Brain microvascular endothelial cell (primary cell): ENCODE data around the gene KIF13A.

Source experiments
- DNase-seq: peaks from one replicate; pipeline ENCODE4 v3.0.0-alpha.2; 2020
- H3K27ac ChIP-seq: fragments of 250-450 bp; sonication (Bioruptor Pico); 2 replicates; pipeline ENCODE4 v1.5.1; 2020; ENCODE audit warnings: mild to moderate bottlenecking, moderate library complexity
- H3K27me3 ChIP-seq: fragments of 250-450 bp; sonication (Bioruptor Pico); replicated peaks from 2 replicates; pipeline ENCODE4 v1.5.1; 2020; ENCODE audit warnings: mild to moderate bottlenecking
- H3K36me3 ChIP-seq: fragments of 250-450 bp; sonication (Bioruptor Pico); replicated peaks from 2 replicates; pipeline ENCODE4 v1.5.1; 2020; ENCODE audit warnings: mild to moderate bottlenecking
- H3K4me3 ChIP-seq: 2 replicates; pipeline ENCODE4 v1.5.1; 2011; ENCODE audit warnings: low read depth, mild to moderate bottlenecking, control low read depth, low read length, moderate library complexity
- in situ Hi-C: cut with HindIII; loops from 2 replicates; pipeline ENCODE4 v1.10.0; 2017; ENCODE audit warnings: low sequenced_read_pairs, low pct_ligation_motif_present
- TF ChIP-seq, protein P1 (sequence below): IDR thresholded peaks from 2 replicates; pipeline ENCODE4 v1.5.1; 2011; ENCODE audit warnings: low read depth, mild to moderate bottlenecking, moderate library complexity, low read length, control low read depth, inconsistent platforms; ENCODE audit errors: missing control alignments

Gene KIF13A

DNA sequence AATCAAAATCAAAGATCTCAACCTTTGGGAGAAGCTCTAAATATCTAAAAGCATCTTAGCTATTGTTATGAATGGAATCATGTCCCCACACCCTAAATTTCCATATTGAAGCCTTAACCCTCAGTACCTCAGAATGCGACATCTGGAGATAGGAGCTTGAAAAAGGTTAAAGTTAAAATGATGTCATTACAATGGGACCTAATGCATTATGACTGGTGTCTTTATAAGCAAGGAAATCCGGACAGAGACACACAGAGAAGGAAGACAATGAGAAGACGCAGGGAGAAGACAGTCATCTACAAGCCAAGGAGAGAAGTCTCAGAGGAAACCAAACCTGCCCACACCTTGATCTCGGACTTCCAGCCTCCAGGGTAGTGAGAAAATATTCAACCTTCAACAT lies 46.1 kb downstream of the KIF13A start:
- Histone ChIP-seq H3K4me3 (no peak overlapping the region), H3K36me3 (no peaks in the 10 kb centered on the region), H3K27me3 (no peaks in the 10 kb centered on the region), H3K27ac (no peak overlapping the region)
- DNase-seq: no peak
- in situ Hi-C loops: no loop called here
- TF ChIP-seq, protein P1, sequence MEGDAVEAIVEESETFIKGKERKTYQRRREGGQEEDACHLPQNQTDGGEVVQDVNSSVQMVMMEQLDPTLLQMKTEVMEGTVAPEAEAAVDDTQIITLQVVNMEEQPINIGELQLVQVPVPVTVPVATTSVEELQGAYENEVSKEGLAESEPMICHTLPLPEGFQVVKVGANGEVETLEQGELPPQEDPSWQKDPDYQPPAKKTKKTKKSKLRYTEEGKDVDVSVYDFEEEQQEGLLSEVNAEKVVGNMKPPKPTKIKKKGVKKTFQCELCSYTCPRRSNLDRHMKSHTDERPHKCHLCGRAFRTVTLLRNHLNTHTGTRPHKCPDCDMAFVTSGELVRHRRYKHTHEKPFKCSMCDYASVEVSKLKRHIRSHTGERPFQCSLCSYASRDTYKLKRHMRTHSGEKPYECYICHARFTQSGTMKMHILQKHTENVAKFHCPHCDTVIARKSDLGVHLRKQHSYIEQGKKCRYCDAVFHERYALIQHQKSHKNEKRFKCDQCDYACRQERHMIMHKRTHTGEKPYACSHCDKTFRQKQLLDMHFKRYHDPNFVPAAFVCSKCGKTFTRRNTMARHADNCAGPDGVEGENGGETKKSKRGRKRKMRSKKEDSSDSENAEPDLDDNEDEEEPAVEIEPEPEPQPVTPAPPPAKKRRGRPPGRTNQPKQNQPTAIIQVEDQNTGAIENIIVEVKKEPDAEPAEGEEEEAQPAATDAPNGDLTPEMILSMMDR: no peak

DNA sequence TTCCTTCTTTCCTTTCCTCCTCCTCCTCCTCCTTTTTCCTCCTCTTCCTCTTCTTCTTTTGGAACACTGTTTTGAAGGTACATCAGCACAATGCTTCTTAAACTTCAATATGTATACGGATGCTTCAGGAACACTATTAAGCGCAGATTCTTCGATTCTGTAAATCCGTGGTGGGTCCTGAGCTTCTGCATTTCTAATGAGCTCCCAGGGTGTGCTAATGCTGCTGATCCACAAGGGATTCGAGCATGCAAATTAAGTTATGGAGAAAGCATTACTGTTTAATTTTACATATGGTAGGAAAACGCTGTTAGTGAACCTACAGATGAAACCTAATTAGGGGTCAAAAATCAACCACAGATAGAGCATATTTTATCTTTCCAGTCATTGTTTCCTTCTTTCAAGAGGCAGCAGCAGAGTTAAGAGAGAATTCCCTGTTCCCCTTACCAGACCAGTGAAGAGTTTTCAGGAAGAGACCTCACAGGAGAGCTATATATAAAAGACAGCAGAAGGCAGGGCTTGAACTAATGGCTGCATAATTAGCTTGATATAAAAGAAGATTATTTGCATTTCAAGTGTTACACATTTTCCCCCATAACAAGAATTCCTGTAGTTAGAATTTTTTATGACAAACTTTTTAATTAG lies 47.2 kb downstream of the KIF13A start:
- no peaks in the 10 kb centered on the region for H3K27me3 ChIP-seq
- no peaks in the 10 kb centered on the region for H3K36me3 ChIP-seq
- DNase-seq: no peak
- in situ Hi-C loops: no loop called here
- TF ChIP-seq, protein P1: no peak
- no peak overlapping the region for H3K4me3 ChIP-seq
- no peak overlapping the region for H3K27ac ChIP-seq

DNA sequence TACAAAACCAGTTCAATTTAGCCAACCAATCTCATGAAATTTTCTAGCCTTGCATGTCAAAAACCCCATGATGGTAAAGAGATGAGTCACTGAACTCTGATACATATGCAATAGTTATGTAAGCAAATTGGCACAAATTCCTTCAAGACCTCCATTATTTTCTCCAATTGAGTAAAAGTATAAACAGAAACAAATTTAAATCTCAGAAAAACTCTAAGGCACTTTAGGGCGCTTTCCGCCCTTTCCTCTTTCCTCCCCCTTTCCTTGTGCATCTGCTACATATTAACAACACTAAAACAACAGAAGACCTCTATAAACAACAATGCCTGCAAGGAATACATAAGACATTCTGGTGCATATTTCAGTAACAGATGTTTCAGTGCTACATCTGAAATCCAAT lies 48.5 kb downstream of the KIF13A start:
- no peaks in the 10 kb centered on the region for H3K27me3 ChIP-seq
- in situ Hi-C loops: no loop called here
- H3K36me3 ChIP-seq: no peaks in the 10 kb centered on the region
- TF ChIP-seq, protein P1: no peak
- DNase-seq: no peak
- H3K27ac ChIP-seq: no peak overlapping the region
- no peak overlapping the region for H3K4me3 ChIP-seq

DNA sequence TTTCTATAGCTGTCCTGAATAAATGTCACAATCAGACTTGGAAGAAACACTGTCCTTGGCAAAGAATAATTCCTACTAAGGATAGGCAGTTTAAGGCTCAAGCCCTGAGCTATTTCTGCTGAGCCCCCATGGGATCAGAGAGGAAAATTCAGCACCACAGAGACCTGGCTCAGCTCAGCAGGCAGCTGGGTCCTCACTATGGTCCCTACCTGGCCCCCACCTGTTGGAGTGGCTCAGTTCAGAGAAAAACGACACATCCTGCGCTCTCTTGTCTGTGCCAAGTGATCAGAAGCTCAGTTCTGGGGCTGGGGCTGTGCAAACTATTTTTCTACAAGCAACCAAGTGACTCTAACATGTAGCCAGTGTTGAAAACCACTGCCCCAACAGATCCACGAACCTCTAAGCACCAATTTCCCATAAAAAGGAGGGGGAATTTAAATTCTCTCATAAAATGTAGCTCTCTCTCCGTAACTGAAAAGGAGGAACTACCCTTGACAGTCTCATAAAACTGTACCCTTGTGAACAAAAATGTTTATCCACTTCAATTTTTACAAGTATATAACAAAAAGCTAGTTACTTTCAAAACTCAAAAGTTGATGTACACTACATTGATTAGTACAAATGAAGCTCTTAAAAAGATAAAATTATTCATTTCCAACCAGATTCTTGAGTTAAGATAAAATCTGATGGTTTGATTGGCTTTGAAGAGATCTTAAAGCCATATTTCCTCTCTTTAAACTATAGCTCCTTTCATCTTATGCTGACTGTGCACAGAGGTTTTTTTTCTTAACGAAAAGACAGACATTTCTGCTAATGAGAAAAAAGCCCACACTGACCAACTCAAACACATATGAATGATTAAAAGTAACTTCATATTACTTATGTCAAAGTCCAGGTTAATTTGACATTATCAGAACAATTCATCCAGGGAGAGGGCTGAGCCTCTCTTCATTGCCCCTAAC lies 52.0 kb downstream of the KIF13A start:
- H3K36me3 ChIP-seq: no peaks in the 10 kb centered on the region
- TF ChIP-seq, protein P1: no peak
- no peak overlapping the region for H3K4me3 ChIP-seq
- no peak overlapping the region for H3K27ac ChIP-seq
- H3K27me3 ChIP-seq: no peaks in the 10 kb centered on the region
- DNase-seq: no peak
- in situ Hi-C loops: no loop called here

DNA sequence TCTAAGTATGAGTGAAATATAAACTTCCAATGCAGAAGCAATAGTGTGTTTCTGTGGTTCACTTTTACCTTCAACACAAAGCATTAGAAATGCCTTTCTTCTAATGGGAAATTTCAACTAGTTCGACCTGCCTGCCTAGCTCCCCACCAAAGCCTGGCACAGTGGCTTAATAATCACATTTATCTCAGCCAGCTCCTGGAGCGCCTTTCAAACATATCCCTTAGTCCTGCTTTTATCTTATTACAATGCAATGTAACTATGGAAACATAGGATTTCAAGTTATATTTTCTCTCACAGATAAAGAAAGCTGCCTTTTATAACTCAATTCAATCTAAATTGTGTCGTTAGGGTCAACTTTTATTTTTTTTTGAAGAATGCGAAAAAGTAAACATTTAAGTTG lies 53.7 kb downstream of the KIF13A start:
- Histone ChIP-seq H3K4me3 (no peak overlapping the region), H3K27ac (no peak overlapping the region), H3K36me3 (no peaks in the 10 kb centered on the region), H3K27me3 (no peaks in the 10 kb centered on the region)
- no peak for DNase-seq
- TF ChIP-seq, protein P1: no peak
- in situ Hi-C loops: no loop called here
